Measurements from ENCODE around the gene RPS6KA2. TPM values are rescaled to one million over a fixed set of nuclear protein-coding genes. Genes with fewer than 3 reads are reported as not detected.

RPS6KA2 gene
- total RNA-seq, 4 donors from 2014 or later = 11.8 to 66.0 (median 19.2) TPM

DNA sequence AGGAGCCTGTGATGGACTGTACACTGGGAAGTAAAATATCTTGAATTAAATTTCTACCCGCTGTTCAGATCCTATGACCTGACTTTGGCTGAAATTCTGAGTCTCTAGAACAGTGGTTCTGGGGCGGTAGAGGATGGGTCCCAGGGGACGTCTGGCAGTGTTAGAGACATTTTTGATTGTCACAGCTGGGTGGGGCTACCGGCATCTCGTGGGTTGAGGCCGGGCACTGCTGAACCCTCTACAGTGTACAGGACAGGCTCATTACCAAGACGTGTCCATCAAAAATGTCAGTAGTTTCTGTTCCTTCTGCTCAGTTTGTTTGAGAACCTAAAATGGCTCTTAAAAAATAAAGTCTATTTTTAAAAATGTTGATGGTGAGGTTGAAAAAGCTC lies 11.5 kb upstream of the RPS6KA2 start:
- H3K4me1 ChIP-seq = peaks cover 4 to 32% (median 26%) of the 10 kb centered on the region in 3 donors
- TF ChIP-seq, protein P1, sequence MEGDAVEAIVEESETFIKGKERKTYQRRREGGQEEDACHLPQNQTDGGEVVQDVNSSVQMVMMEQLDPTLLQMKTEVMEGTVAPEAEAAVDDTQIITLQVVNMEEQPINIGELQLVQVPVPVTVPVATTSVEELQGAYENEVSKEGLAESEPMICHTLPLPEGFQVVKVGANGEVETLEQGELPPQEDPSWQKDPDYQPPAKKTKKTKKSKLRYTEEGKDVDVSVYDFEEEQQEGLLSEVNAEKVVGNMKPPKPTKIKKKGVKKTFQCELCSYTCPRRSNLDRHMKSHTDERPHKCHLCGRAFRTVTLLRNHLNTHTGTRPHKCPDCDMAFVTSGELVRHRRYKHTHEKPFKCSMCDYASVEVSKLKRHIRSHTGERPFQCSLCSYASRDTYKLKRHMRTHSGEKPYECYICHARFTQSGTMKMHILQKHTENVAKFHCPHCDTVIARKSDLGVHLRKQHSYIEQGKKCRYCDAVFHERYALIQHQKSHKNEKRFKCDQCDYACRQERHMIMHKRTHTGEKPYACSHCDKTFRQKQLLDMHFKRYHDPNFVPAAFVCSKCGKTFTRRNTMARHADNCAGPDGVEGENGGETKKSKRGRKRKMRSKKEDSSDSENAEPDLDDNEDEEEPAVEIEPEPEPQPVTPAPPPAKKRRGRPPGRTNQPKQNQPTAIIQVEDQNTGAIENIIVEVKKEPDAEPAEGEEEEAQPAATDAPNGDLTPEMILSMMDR (IDR thresholded peaks at IDR 0.05) = no peak
- no peak for TF ChIP-seq POLR2A (IDR thresholded peaks at IDR 0.05)
- no peak for DNase-seq
- intact Hi-C loops (cut with DNase I) = no loop called here
- no peaks in the 10 kb centered on the region for H3K36me3 ChIP-seq
- no peak overlapping the region for H3K27ac ChIP-seq
- WGBS, 2 donors = 71% methylated on average over 5 to 7 of the region's 7 CpGs
- no peaks in the 10 kb centered on the region for H3K9me3 ChIP-seq
- peaks cover 0 to 7% (median 0%) of the 10 kb centered on the region in 4 donors for H3K27me3 ChIP-seq
- H3K4me3 ChIP-seq = no peak overlapping the region

DNA sequence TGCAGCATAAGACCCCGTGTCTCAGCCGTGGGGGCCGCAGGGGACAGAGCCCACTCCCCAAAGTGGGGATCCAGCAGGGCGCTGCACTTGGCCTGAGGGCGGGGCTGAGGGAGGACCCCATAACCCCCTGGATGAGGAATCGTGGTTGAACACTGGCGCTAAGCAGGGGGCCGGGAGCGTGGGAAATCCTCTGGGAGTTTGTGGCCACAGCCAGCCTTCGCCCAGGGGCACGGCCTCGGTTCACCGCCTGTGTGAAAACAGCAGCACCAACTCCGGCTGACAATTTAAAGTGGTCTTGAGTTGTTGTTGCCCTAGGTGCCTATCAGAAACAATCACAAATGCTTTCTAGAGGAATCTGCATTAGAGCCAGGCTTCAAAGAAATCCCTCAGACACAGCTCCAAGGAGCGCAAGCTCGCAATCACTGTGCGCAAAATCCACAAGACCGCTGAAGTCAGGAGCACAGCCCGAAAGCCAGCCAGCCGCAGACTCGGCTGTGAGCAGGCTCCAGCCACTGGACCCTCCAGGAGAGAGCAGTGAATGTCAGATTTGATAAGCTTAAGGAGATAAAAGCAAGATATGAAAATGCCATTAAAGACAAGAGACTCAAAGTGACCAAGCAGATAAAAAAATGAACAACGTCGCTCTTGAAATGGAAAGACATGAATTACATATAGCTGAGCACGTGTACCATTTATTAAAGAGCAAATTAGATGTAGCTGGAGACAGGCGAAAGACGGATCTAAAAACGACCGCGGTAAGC lies 10.9 kb upstream of the RPS6KA2 start:
- peaks cover 4 to 33% (median 26%) of the 10 kb centered on the region in 3 donors for H3K4me1 ChIP-seq
- peaks cover 0 to 7% (median 0%) of the 10 kb centered on the region in 4 donors for H3K27me3 ChIP-seq
- H3K36me3 ChIP-seq = no peaks in the 10 kb centered on the region
- H3K9me3 ChIP-seq = no peaks in the 10 kb centered on the region
- H3K27ac ChIP-seq = no peak overlapping the region
- H3K4me3 ChIP-seq = no peak overlapping the region
- TF ChIP-seq, protein P1 (IDR thresholded peaks at IDR 0.05) = no peak
- TF ChIP-seq POLR2A (IDR thresholded peaks at IDR 0.05) = no peak
- no peak for DNase-seq
- intact Hi-C loops (cut with DNase I) = no loop called here
- WGBS, 2 donors = 84 to 87% methylated on average over 19 to 20 of the region's 29 CpGs

DNA sequence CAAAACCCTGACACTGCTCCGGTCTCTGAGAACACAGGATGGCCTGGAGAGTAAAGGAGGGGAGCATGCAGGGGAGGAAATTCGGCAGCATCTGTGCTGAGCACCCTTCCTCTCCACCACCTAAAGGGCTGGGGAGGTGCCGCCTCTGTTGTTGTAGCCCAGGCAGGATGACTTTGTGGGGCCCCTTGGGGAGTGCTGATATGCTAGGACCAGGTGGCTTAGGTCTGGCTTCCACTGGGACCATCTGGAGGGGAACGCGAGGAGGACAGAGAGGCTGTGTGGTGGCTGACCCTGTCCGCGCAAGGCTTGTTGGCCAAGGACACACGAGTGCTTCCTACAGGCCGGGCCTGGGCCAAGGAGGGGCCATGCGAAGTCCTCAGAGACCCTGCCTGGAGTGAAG lies 9.9 kb upstream of the RPS6KA2 start:
- no peaks in the 10 kb centered on the region for H3K36me3 ChIP-seq
- no peak for DNase-seq
- no peak overlapping the region for H3K4me3 ChIP-seq
- peaks cover 4 to 33% (median 26%) of the 10 kb centered on the region in 3 donors for H3K4me1 ChIP-seq
- H3K27me3 ChIP-seq = peaks cover 0 to 7% (median 0%) of the 10 kb centered on the region in 4 donors
- peak overlapping the region in 3 of 4 donors; percentile 25 to 65 (median 36) for H3K27ac ChIP-seq
- WGBS, 2 donors = 64 to 82% methylated on average over 10 of the region's 10 CpGs
- TF ChIP-seq, protein P1 (IDR thresholded peaks at IDR 0.05) = no peak
- TF ChIP-seq POLR2A (IDR thresholded peaks at IDR 0.05) = no peak
- no peaks in the 10 kb centered on the region for H3K9me3 ChIP-seq
- intact Hi-C loops (cut with DNase I) = no loop called here

GRCh38 chr6:166636191-166636933 lies 9.3 kb upstream of the RPS6KA2 start:
- Histone ChIP-seq H3K36me3 (no peaks in the 10 kb centered on the region), H3K27ac (peak overlapping the region in 2 of 4 donors; percentile 25 to 36), H3K27me3 (peaks cover 0 to 7% (median 0%) of the 10 kb centered on the region in 4 donors), H3K4me1 (peaks cover 4 to 33% (median 26%) of the 10 kb centered on the region in 3 donors), H3K9me3 (no peaks in the 10 kb centered on the region), H3K4me3 (no peak overlapping the region)
- intact Hi-C loops (cut with DNase I) = no loop called here
- DNase-seq = no peak
- 47 to 52% methylated on average over 6 of the region's 6 CpGs for WGBS, 2 donors
- TF ChIP-seq, protein P1 (IDR thresholded peaks at IDR 0.05) = no peak
- TF ChIP-seq POLR2A (IDR thresholded peaks at IDR 0.05) = no peak
